NCI-H2107 treated with DMSO at 0.1 percent for 48 hours (cell line): Measurements from ENCODE around the gene SKA3.

Experiments used
- DNase-seq: peaks from one replicate; lab custom pipeline; 2025; ENCODE audit not compliant: unreplicated experiment; lab: John Stamatoyannopoulos, UW

The SKA3 gene

GRCh38 chr13:21117104-21117809, 59.1 kb downstream of the SKA3 start:
- DNase-seq = no peak

- no peak for DNase-seq
These were observed 60.2 kb downstream of the SKA3 start for GRCh38 chr13:21116141-21116540.

GRCh38 chr13:21115231-21115630, 61.1 kb downstream of the SKA3 start:
- DNase-seq = no peak

- no peak for DNase-seq
These were observed 64.8 kb downstream of the SKA3 start for GRCh38 chr13:21111546-21111945.

GRCh38 chr13:21109168-21109567, 67.2 kb downstream of the SKA3 start:
- no peak for DNase-seq

GRCh38 chr13:21106089-21106488, 70.3 kb downstream of the SKA3 start:
- no peak for DNase-seq

GRCh38 chr13:21104199-21105019, 71.9 kb downstream of the SKA3 start:
- DNase-seq = no peak
